ENCODE measurements around the gene RBM3. TPM values are rescaled to one million over a fixed set of nuclear protein-coding genes. Genes with fewer than 3 reads are reported as not detected.

RBM3 gene
- total and polyA plus RNA-seq, 10 of the 15 experiments (the other 5 are each of a cell fraction or from before 2014, with no cell fraction given) = 170 to 467 (median 259) TPM

GRCh38 chrX:48539345-48540027 is 34.8 kb upstream of the RBM3 start, which contains the start of gene TBC1D25 (continued):
- TF ChIP-seq RB1 (IDR thresholded peaks at IDR 0.05; ENCODE audit: borderline replicate concordance) (no peak), TAF1 (IDR thresholded peaks at IDR 0.05; ENCODE audit: borderline replicate concordance, low read depth, low read length) (no peak), ZNF274 (IDR thresholded peaks at IDR 0.05; ENCODE audit: insufficient read depth, insufficient read length) (no peak), RELB (IDR thresholded peaks at IDR 0.05; ENCODE audit: low read depth) (no peak), PML (IDR thresholded peaks at IDR 0.05; ENCODE audit: low read length) (no peak), STAT1 (conservative IDR thresholded peaks at IDR 0.05) (no peak), RCOR1 (conservative IDR thresholded peaks at IDR 0.05; ENCODE audit: low read depth, low read length) (no peak), SUZ12 (IDR thresholded peaks at IDR 0.05; ENCODE audit: unreplicated experiment) (no peak), MAX (IDR thresholded peaks at IDR 0.05; ENCODE audit: low read depth, low read length) (0 out of 2 replicates have a peak, but pooled peaks have one; percentile 25), PAX5 (IDR thresholded peaks at IDR 0.05; ENCODE audit: borderline replicate concordance, low read depth, low read length) (no peak), POU2F2 (IDR thresholded peaks at IDR 0.05; ENCODE audit: borderline replicate concordance, low read depth, low read length) (no peak), CEBPB (IDR thresholded peaks at IDR 0.05; ENCODE audit: borderline replicate concordance in 1 of 2, low read depth in 2 of 2, low read length in 2 of 2) (no peak), JUND (IDR thresholded peaks at IDR 0.05; ENCODE audit: low read depth, low read length) (peak; percentile 60; the same call in 1 of the 2 replicates), SMAD5 (IDR thresholded peaks at IDR 0.05; ENCODE audit: low read depth) (no peak), REST (IDR thresholded peaks at IDR 0.05; ENCODE audit: low read depth, low read length) (no peak), GATAD2B (conservative IDR thresholded peaks at IDR 0.05; ENCODE audit: low read depth) (no peak), ETV6 (conservative IDR thresholded peaks at IDR 0.05 in 1 of 2, IDR thresholded peaks at IDR 0.05 in 1 of 2; ENCODE audit: borderline replicate concordance in 1 of 2, low read depth in 1 of 2) (no peak), GABPA (IDR thresholded peaks at IDR 0.05; ENCODE audit: low read depth) (no peak), POLR2AphosphoS2 (IDR thresholded peaks at IDR 0.05; ENCODE audit: low read depth, low read length) (no peak), MEF2B (IDR thresholded peaks at IDR 0.05; ENCODE audit: partially characterized antibody, poor library complexity, severe bottlenecking) (peak; percentile 32), CHD2 (IDR thresholded peaks at IDR 0.05; ENCODE audit: borderline replicate concordance, low read depth, low read length) (0 out of 2 replicates have a peak, but pooled peaks have one; percentile 34), EP300 (IDR thresholded peaks at IDR 0.05; ENCODE audit: borderline replicate concordance in 1 of 2, control insufficient read depth in 1 of 2, low read depth in 2 of 2, low read length in 2 of 2) (peak in 1 of 2 experiments; percentile 67; a peak in 1 of 4 replicates), POLR2A (IDR thresholded peaks at IDR 0.05; ENCODE audit: low read depth, low read length) (peak; percentile 78), SP1 (IDR thresholded peaks at IDR 0.05; ENCODE audit: low read depth, low read length) (no peak), NFXL1 (IDR thresholded peaks at IDR 0.05; ENCODE audit: borderline replicate concordance) (no peak), SUPT20H (IDR thresholded peaks at IDR 0.05; ENCODE audit: borderline replicate concordance, control insufficient read depth, low read depth, low read length) (no peak)
